ENCODE measurements around the gene SLFN14. TPM values are rescaled to one million over a fixed set of nuclear protein-coding genes. Genes with fewer than 3 reads are reported as not detected.
A peak's percentile ranks its signal among the peaks of the same experiment; 100 is the strongest.

The SLFN14 gene
- total RNA-seq, result under 1 TPM; 0.21 to 0.26 TPM
- 1 to 10 TPM in 1 of 6 donors, under 1 TPM in 5; 0.62 to 1.1 (median 0.81) TPM for polyA plus RNA-seq (ENCODE audit: insufficient read length in 6 of 6)
- long read RNA-seq, donor 1, partial matches to known transcripts, result 63 of 64 reads
- long read RNA-seq, donor 1, other reads (novel, unspliced or antisense), result 0 of 64 reads
- long read RNA-seq, donor 2, result 0 reads
- long read RNA-seq, donor 3, result 0 reads
- long read RNA-seq, donor 4, result 0 reads
- long read RNA-seq, donor 5, result 0 reads
- long read RNA-seq, donor 6, partial matches to known transcripts, result 79 of 79 reads
- long read RNA-seq, donor 6, other reads (novel, unspliced or antisense), result 0 of 79 reads
- long read RNA-seq, donor 7, result 0 reads
- long read RNA-seq, donor 8, result 0 reads
- long read RNA-seq, donor 9, result 0 reads
- long read RNA-seq, donor 10, result 0 reads
- long read RNA-seq, donor 11, result 0 reads
- long read RNA-seq, donor 12, result 0 reads

GRCh38 chr17:35560703-35561102 is at the start of gene SLFN14:
Gene SLFN14, minus strand, starts transcription at chr17:35560819. Its CDS starts 2,757 bp downstream, at chr17:35558062.
- no peaks in the 10 kb centered on the region for H3K4me1 ChIP-seq
- H3K36me3 ChIP-seq, result no peaks in the 10 kb centered on the region
- ATAC-seq (no peak), DNase-seq (no peak)
- H3K4me3 ChIP-seq, result no peak within 1 kb of the TSS
- no peaks in the 10 kb centered on the region for H3K27me3 ChIP-seq
- H3K9me3 ChIP-seq, result no peaks in the 10 kb centered on the region
- peak within 1 kb of the TSS in 1 of 2 donors; percentile 35 for H3K27ac ChIP-seq
- TF ChIP-seq CTCF (IDR thresholded peaks at IDR 0.05), result no peak
- intact Hi-C loops (cut with DNase I), result no loop called here

- Histone ChIP-seq H3K9me3 (no peaks in the 10 kb centered on the region), H3K36me3 (peaks cover 0 to 76% of the 10 kb centered on the region in 2 donors), H3K4me3 (no peak overlapping the region), H3K4me1 (no peaks in the 10 kb centered on the region), H3K27me3 (no peaks in the 10 kb centered on the region), H3K27ac (no peak overlapping the region)
- intact Hi-C loops (cut with DNase I), result no loop called here
- no peak for ATAC-seq
- no peak for TF ChIP-seq CTCF (IDR thresholded peaks at IDR 0.05)
- no peak for DNase-seq
These were observed 49.2 kb upstream of the SLFN14 start for GRCh38 chr17:35609831-35610230.

GRCh38 chr17:35607239-35607847 is 46.7 kb upstream of the SLFN14 start:
- H3K27ac ChIP-seq, result no peak overlapping the region
- H3K4me1 ChIP-seq, result no peaks in the 10 kb centered on the region
- no peaks in the 10 kb centered on the region for H3K27me3 ChIP-seq
- peaks cover 0 to 93% of the 10 kb centered on the region in 2 donors for H3K36me3 ChIP-seq
- ATAC-seq, result no peak
- H3K9me3 ChIP-seq, result no peaks in the 10 kb centered on the region
- TF ChIP-seq CTCF (IDR thresholded peaks at IDR 0.05), result no peak
- no peak overlapping the region for H3K4me3 ChIP-seq
- intact Hi-C loops (cut with DNase I), result no loop called here
- no peak for DNase-seq

- Histone ChIP-seq H3K4me1 (no peaks in the 10 kb centered on the region), H3K4me3 (no peak overlapping the region), H3K9me3 (no peaks in the 10 kb centered on the region), H3K36me3 (peaks cover 0 to 98% of the 10 kb centered on the region in 2 donors), H3K27ac (no peak overlapping the region), H3K27me3 (no peaks in the 10 kb centered on the region)
- DNase-seq (no peak), ATAC-seq (no peak)
- intact Hi-C loops (cut with DNase I), result no loop called here
- no peak for TF ChIP-seq CTCF (IDR thresholded peaks at IDR 0.05)
These were observed 45.1 kb upstream of the SLFN14 start for GRCh38 chr17:35605678-35606077.

- Histone ChIP-seq H3K27ac (no peak overlapping the region), H3K4me1 (no peaks in the 10 kb centered on the region), H3K4me3 (no peak overlapping the region), H3K9me3 (no peaks in the 10 kb centered on the region), H3K27me3 (no peaks in the 10 kb centered on the region), H3K36me3 (peaks cover 0 to 98% of the 10 kb centered on the region in 2 donors)
- DNase-seq, result no peak
- no peak for TF ChIP-seq CTCF (IDR thresholded peaks at IDR 0.05)
- intact Hi-C loops (cut with DNase I), result no loop called here
- no peak for ATAC-seq
These were observed 43.1 kb upstream of the SLFN14 start for GRCh38 chr17:35603674-35604073.

Data from left lung (tissue), 14 donors.